Brain microvascular endothelial cell (primary cell): ENCODE measurements around the gene PRKG1.
"Not testable (repeated sequence)": the region's sequence is repeated elsewhere in the genome, so short reads cannot be mapped to it uniquely, and the experiment has no call there.

Experiments used
- DNase-seq: peaks from one replicate; pipeline ENCODE4 v3.0.0-alpha.2; 2020
- H3K27ac ChIP-seq: fragments of 250-450 bp; sonication (Bioruptor Pico); 2 replicates; pipeline ENCODE4 v1.5.1; 2020; ENCODE audit warnings: mild to moderate bottlenecking, moderate library complexity
- H3K27me3 ChIP-seq: fragments of 250-450 bp; sonication (Bioruptor Pico); replicated peaks from 2 replicates; pipeline ENCODE4 v1.5.1; 2020; ENCODE audit warnings: mild to moderate bottlenecking
- H3K36me3 ChIP-seq: fragments of 250-450 bp; sonication (Bioruptor Pico); replicated peaks from 2 replicates; pipeline ENCODE4 v1.5.1; 2020; ENCODE audit warnings: mild to moderate bottlenecking
- H3K4me3 ChIP-seq: 2 replicates; pipeline ENCODE4 v1.5.1; 2011; ENCODE audit warnings: low read depth, mild to moderate bottlenecking, control low read depth, low read length, moderate library complexity
- CTCF ChIP-seq: IDR thresholded peaks from 2 replicates; pipeline ENCODE4 v1.5.1; 2011; ENCODE audit warnings: low read depth, mild to moderate bottlenecking, moderate library complexity, low read length, control low read depth, inconsistent platforms; ENCODE audit errors: missing control alignments
- in situ Hi-C: cut with HindIII; loops from 2 replicates; pipeline ENCODE4 v1.10.0; 2017; ENCODE audit warnings: low sequenced_read_pairs, low pct_ligation_motif_present

PRKG1 gene

GRCh38 chr10:51273574-51273973 lies 199.3 kb downstream of the PRKG1 start:
- H3K27ac ChIP-seq: no peak overlapping the region
- TF ChIP-seq CTCF: no peak
- H3K4me3 ChIP-seq: no peak overlapping the region
- no peaks in the 10 kb centered on the region for H3K27me3 ChIP-seq
- H3K36me3 ChIP-seq: no peaks in the 10 kb centered on the region
- in situ Hi-C loops: no loop called here
- DNase-seq: no peak

- H3K27ac ChIP-seq, H3K4me3 ChIP-seq, DNase-seq, in situ Hi-C loops, H3K27me3 ChIP-seq, H3K36me3 ChIP-seq: not testable (repeated sequence)
Measured at GRCh38 chr10:51276097-51276496, 201.8 kb downstream of the PRKG1 start.

GRCh38 chr10:51281387-51281786 lies 207.1 kb downstream of the PRKG1 start:
- H3K4me3 ChIP-seq, H3K36me3 ChIP-seq, DNase-seq, H3K27ac ChIP-seq, in situ Hi-C loops, H3K27me3 ChIP-seq: not testable (repeated sequence)

- no peak for TF ChIP-seq CTCF
- in situ Hi-C loops: no loop called here
- no peak overlapping the region for H3K27ac ChIP-seq
- no peaks in the 10 kb centered on the region for H3K36me3 ChIP-seq
- no peaks in the 10 kb centered on the region for H3K27me3 ChIP-seq
- H3K4me3 ChIP-seq: no peak overlapping the region
- DNase-seq: no peak
Measured at GRCh38 chr10:51285601-51286000, 211.3 kb downstream of the PRKG1 start.

- Histone ChIP-seq H3K27me3 (no peaks in the 10 kb centered on the region), H3K27ac (no peak overlapping the region), H3K36me3 (no peaks in the 10 kb centered on the region), H3K4me3 (no peak overlapping the region)
- TF ChIP-seq CTCF: no peak
- in situ Hi-C loops: no loop called here
- no peak for DNase-seq
Measured at GRCh38 chr10:51288511-51288910, 214.2 kb downstream of the PRKG1 start.

GRCh38 chr10:51289519-51289918 lies 215.2 kb downstream of the PRKG1 start:
- no peak for TF ChIP-seq CTCF
- no peaks in the 10 kb centered on the region for H3K27me3 ChIP-seq
- no peak for DNase-seq
- H3K27ac ChIP-seq: no peak overlapping the region
- no peak overlapping the region for H3K4me3 ChIP-seq
- in situ Hi-C loops: no loop called here
- H3K36me3 ChIP-seq: no peaks in the 10 kb centered on the region

GRCh38 chr10:51291961-51292360 lies 217.7 kb downstream of the PRKG1 start:
- no peak for TF ChIP-seq CTCF
- Histone ChIP-seq H3K27me3 (no peaks in the 10 kb centered on the region), H3K36me3 (no peaks in the 10 kb centered on the region), H3K4me3 (no peak overlapping the region), H3K27ac (no peak overlapping the region)
- in situ Hi-C loops: no loop called here
- DNase-seq: no peak
